H1 (cell line): ENCODE results near the gene LCN15. TPM values are rescaled to one million over a fixed set of nuclear protein-coding genes. Genes with fewer than 3 reads are reported as not detected.
"Not testable (repeated sequence)": the region's sequence is repeated elsewhere in the genome, so short reads cannot be mapped to it uniquely, and the experiment has no call there.

Experiments used
- CTCF ChIA-PET: fragments of 300-600 bp; sonication (Branson Sonifier 250); formaldehyde crosslinking; loops from one replicate; lab custom pipeline; 2021; ENCODE audit not compliant: partially characterized antibody; lab: Charles Lee
- POLR2A ChIA-PET: fragments of 300-600 bp; sonication (Branson Sonifier 250); formaldehyde crosslinking; loops from one replicate; lab custom pipeline; 2021; ENCODE audit warnings: inconsistent platforms; ENCODE audit not compliant: partially characterized antibody; lab: Charles Lee
- DNase-seq, 2 experiments: peaks; one replicate each; pipeline versions ENCODE4 v3.0.0 to v3.0.0-alpha.2; 2010 to 2022; ENCODE audit warnings: low spot score in 2 of 2, low read depth in 1 of 2, mixed read lengths in 1 of 2
- FAIRE-seq: peaks from 2 replicates; lab custom pipeline; 2011; peaks lifted over from hg19 to GRCh38; lab: Jason Lieb, UNC
- H2AFZ ChIP-seq: 2 replicates; pipeline ENCODE4 v1.8.1; 2012; ENCODE audit warnings: low read length, inconsistent platforms
- H2AK5ac ChIP-seq: 2 replicates; pipeline ENCODE4 v1.6.1; 2013; ENCODE audit warnings: low read depth, low read length
- H2BK120ac ChIP-seq: replicated peaks from 2 replicates; pipeline ENCODE3; 2013; ENCODE audit warnings: low read depth, low read length, inconsistent platforms
- H2BK12ac ChIP-seq: 2 replicates; pipeline ENCODE4 v1.6.1; 2013; ENCODE audit warnings: low read depth, low read length
- H2BK15ac ChIP-seq: 2 replicates; pipeline ENCODE4 v1.6.1; 2013; ENCODE audit warnings: low read length
- H2BK20ac ChIP-seq: 2 replicates; pipeline ENCODE4 v1.6.1; 2013; ENCODE audit warnings: low read length
- H2BK5ac ChIP-seq: 2 replicates; pipeline ENCODE4 v1.6.1; 2013; ENCODE audit warnings: low read depth, low read length
- H3K14ac ChIP-seq: 2 replicates; pipeline ENCODE4 v1.6.1; 2013; ENCODE audit warnings: inconsistent platforms; ENCODE audit not compliant: insufficient read length
- H3K18ac ChIP-seq: 2 replicates; pipeline ENCODE4 v1.6.1; 2013; ENCODE audit warnings: low read length; ENCODE audit errors: extremely low read depth
- H3K23ac ChIP-seq: 2 replicates; pipeline ENCODE4 v1.6.1; 2013; ENCODE audit warnings: inconsistent platforms; ENCODE audit not compliant: insufficient read length
- H3K23me2 ChIP-seq: 2 replicates; pipeline ENCODE4 v1.6.1; 2013; ENCODE audit warnings: low read depth, low read length
- H3K27ac ChIP-seq: 2 replicates; pipeline ENCODE4 v1.6.1; 2011; ENCODE audit warnings: low read depth, low read length, inconsistent platforms
- H3K27me3 ChIP-seq, 4 experiments: replicated peaks in 1 of 4; 1 replicate in 1 of 4; 2 replicates in 3 of 4; pipeline versions ENCODE4 v1.6.1 to v1.8.1; 2011 to 2013; ENCODE audit warnings: low read length in 3 of 4, mild to moderate bottlenecking in 3 of 4, inconsistent platforms in 2 of 4, mixed read lengths in 2 of 4, moderate library complexity in 1 of 4; ENCODE audit not compliant: control insufficient read depth in 3 of 4, insufficient read depth in 3 of 4; ENCODE audit errors: extremely low read depth in 1 of 4
- H3K36me3 ChIP-seq, 4 experiments: 2 replicates each; pipeline versions ENCODE4 v1.6.1 to v1.8.1; 2011 to 2013; ENCODE audit warnings: mild to moderate bottlenecking in 4 of 4, low read length in 3 of 4, moderate library complexity in 2 of 4, control low read depth in 1 of 4, inconsistent platforms in 1 of 4; ENCODE audit not compliant: insufficient read depth in 4 of 4, control insufficient read depth in 2 of 4
- H3K4ac ChIP-seq: replicated peaks from 2 replicates; pipeline ENCODE3; 2013; ENCODE audit warnings: low read length, low read depth, mixed read lengths, inconsistent platforms; ENCODE audit not compliant: insufficient read length
- H3K4me1 ChIP-seq, 4 experiments: replicated peaks in 1 of 4; 1 replicate in 1 of 4; 2 replicates in 3 of 4; pipeline versions ENCODE4 v1.6.1 to v1.8.1; 2011 to 2013; ENCODE audit warnings: low read length in 3 of 4, inconsistent platforms in 2 of 4, mixed read lengths in 1 of 4; ENCODE audit not compliant: insufficient read depth in 4 of 4, control insufficient read depth in 3 of 4
- H3K4me2 ChIP-seq, 2 experiments: 2 replicates each; pipeline versions ENCODE4 v1.6.1 to v1.8.1; 2011 to 2013; ENCODE audit warnings: low read depth in 2 of 2, low read length in 2 of 2, control low read depth in 1 of 2, inconsistent platforms in 1 of 2, mild to moderate bottlenecking in 1 of 2; ENCODE audit not compliant: insufficient read depth in 1 of 2
- H3K4me3 ChIP-seq, 4 experiments: fragments of 200-600, 300-600 bp in 1 of 4; sonication (generic), shearing (Covaris generic), sonication (Bioruptor Twin) in 1 of 4; 2 replicates each; pipeline versions ENCODE4 v1.5.1 to v1.8.1; 2011 to 2016; ENCODE audit warnings: low read length in 4 of 4, low read depth in 3 of 4, control low read depth in 2 of 4, inconsistent platforms in 2 of 4, mild to moderate bottlenecking in 2 of 4, mixed read lengths in 1 of 4, moderate library complexity in 1 of 4; ENCODE audit not compliant: insufficient read depth in 2 of 4; ENCODE audit errors: extremely low read depth in 1 of 4
- H3K56ac ChIP-seq: replicated peaks from 2 replicates; pipeline ENCODE3; 2013; ENCODE audit warnings: low read depth, mild to moderate bottlenecking, mixed read lengths, low read length, inconsistent platforms; ENCODE audit not compliant: insufficient read length
- H3K79me1 ChIP-seq: 2 replicates; pipeline ENCODE4 v1.6.1; 2013; ENCODE audit warnings: low read depth, low read length, control low read depth
- H3K79me2 ChIP-seq, 2 experiments: 2 replicates each; pipeline versions ENCODE4 v1.6.1 to v1.8.1; 2012 to 2013; ENCODE audit warnings: low read length in 2 of 2, mild to moderate bottlenecking in 2 of 2, inconsistent platforms in 1 of 2; ENCODE audit not compliant: insufficient read depth in 2 of 2, control insufficient read depth in 1 of 2
- H3K9ac ChIP-seq, 4 experiments: replicated peaks in 1 of 4; 1 replicate in 1 of 4; 2 replicates in 3 of 4; pipeline versions ENCODE4 v1.6.1 to v1.8.1; 2011 to 2013; ENCODE audit warnings: low read depth in 3 of 4, low read length in 3 of 4, control low read depth in 2 of 4, mild to moderate bottlenecking in 2 of 4, moderate library complexity in 2 of 4, inconsistent platforms in 1 of 4; ENCODE audit errors: extremely low read depth in 1 of 4
- H3K9me3 ChIP-seq, 2 experiments: 2 replicates each; pipeline versions ENCODE4 v1.6.1 to v1.8.1; 2012 to 2013; ENCODE audit warnings: mild to moderate bottlenecking in 2 of 2, moderate library complexity in 2 of 2, control low read depth in 1 of 2, inconsistent platforms in 1 of 2, low read depth in 1 of 2, low read length in 1 of 2, mixed read lengths in 1 of 2; ENCODE audit not compliant: insufficient read depth in 2 of 2
- H4K20me1 ChIP-seq, 2 experiments: replicated peaks in 1 of 2; 2 replicates each; pipeline versions ENCODE3 to v1.8.1; 2011 to 2013; ENCODE audit warnings: inconsistent platforms in 2 of 2, low read length in 2 of 2, mild to moderate bottlenecking in 1 of 2; ENCODE audit not compliant: insufficient read depth in 2 of 2, control insufficient read depth in 1 of 2
- H4K5ac ChIP-seq: 2 replicates; pipeline ENCODE4 v1.6.1; 2013; ENCODE audit warnings: low read length, low read depth, mixed read lengths, inconsistent platforms; ENCODE audit not compliant: insufficient read length
- H4K8ac ChIP-seq: 2 replicates; pipeline ENCODE4 v1.8.0; 2013; ENCODE audit warnings: mild to moderate bottlenecking, moderate library complexity, low read length, inconsistent platforms; ENCODE audit not compliant: insufficient read depth; ENCODE audit errors: extremely low read depth
- H4K91ac ChIP-seq: replicated peaks from 2 replicates; pipeline ENCODE3; 2013; ENCODE audit warnings: low read length, mixed read lengths, inconsistent platforms; ENCODE audit not compliant: insufficient read length
- E2F6 ChIP-seq: IDR thresholded peaks from 2 replicates; pipeline ENCODE4 v1.6.1; 2012; ENCODE audit warnings: inconsistent platforms
- RXRA ChIP-seq: IDR thresholded peaks from 2 replicates; pipeline ENCODE4 v1.6.1; 2011; ENCODE audit warnings: low read depth, mild to moderate bottlenecking, low read length, moderate library complexity; ENCODE audit not compliant: insufficient read depth
- WGBS, 2 experiments: shearing (Covaris generic) in 1 of 2; methylation state at CpG; one replicate each; pipeline versions ENCODE4 v1.1.6 to v1.1.7; 2013 to 2015; ENCODE audit warnings: low lambda C conversion rate in 2 of 2, mixed read lengths in 2 of 2, inconsistent platforms in 1 of 2, low coverage in 1 of 2, missing lambda C conversion rate in 1 of 2; ENCODE audit not compliant: insufficient replicate concordance in 2 of 2, insufficient coverage in 1 of 2, insufficient read length in 1 of 2; ENCODE audit errors: extremely low coverage in 1 of 2, missing lambda C conversion rate in 1 of 2; 5-methylcytosine and 5-hydroxymethylcytosine counted together
- polyA plus RNA-seq, 7 experiments: library from polyadenylated mRNA; depleted of rRNA in 3 of 7; stranded (reverse) in 5 of 7; unstranded in 2 of 7; fragments of >200 nt in 5 of 7; fragments of 200-250 nt in 2 of 7; gene quantifications; 1 replicate in 5 of 7; 2 replicates in 1 of 7; 4 replicates in 1 of 7; pipeline versions ENCODE4 v1.2.1 to v1.2.3, GENCODE V29; 2011 to 2013; ENCODE audit warnings: missing spikeins in 2 of 7, mixed read lengths in 2 of 7
- total RNA-seq: library from RNA; stranded (reverse); fragmentation: NEBNext Ultra II Directional; extraction: Animal tissue kit (Norgen Biotek cat#: 25700); gene quantifications from 2 replicates; pipeline ENCODE4 v1.2.1, GENCODE V29; 2021

Gene LCN15
- total and polyA plus RNA-seq, 2 of the 8 experiments (the other 6 are each of a cell fraction or from before 2014, with no cell fraction given), result 0.08 to 0.47 TPM

- TF ChIP-seq E2F6 (no peak), RXRA (no peak)
- TF ChIP-seq, all 59 proteins: peak for 0
These were observed 25.2 kb upstream of the LCN15 start (continued) for GRCh38 chr9:136789523-136789937.

GRCh38 chr9:136788644-136789522, 24.6 kb upstream of the LCN15 start:
- H2BK5ac ChIP-seq, H4K5ac ChIP-seq, H3K18ac ChIP-seq, H4K8ac ChIP-seq, H2BK120ac ChIP-seq, H3K4me2 ChIP-seq, H3K27me3 ChIP-seq, H3K4me3 ChIP-seq, H3K27ac ChIP-seq, H3K9me3 ChIP-seq, H3K4ac ChIP-seq, H3K23me2 ChIP-seq, H3K36me3 ChIP-seq, DNase-seq, H3K79me2 ChIP-seq, H3K23ac ChIP-seq, H3K79me1 ChIP-seq, H2AK5ac ChIP-seq, FAIRE-seq, H4K91ac ChIP-seq, H2BK15ac ChIP-seq, H3K14ac ChIP-seq, H3K56ac ChIP-seq, H2BK12ac ChIP-seq, H2AFZ ChIP-seq, H4K20me1 ChIP-seq, H3K4me1 ChIP-seq, H3K9ac ChIP-seq, POLR2A ChIA-PET, H2BK20ac ChIP-seq: not testable (repeated sequence)
- 89% methylated on average over 25 of the region's 27 CpGs; no CpG with 5 or more reads in 1 of the 2 experiments for WGBS, 2 experiments
- CTCF ChIA-PET, result interaction anchor here (0.9 to 4.3 kb wide), 10 partner anchors 9 to 437 kb away, joined by 3 to 37 read pairs (median 4); partner anchors contain the start of gene LCN8
